Chondrocyte (in vitro differentiated cells): Measurements from ENCODE around the gene ZNF324. TPM values are rescaled to one million over a fixed set of nuclear protein-coding genes. Genes with fewer than 3 reads are reported as not detected.
"Not testable (repeated sequence)": the region's sequence is repeated elsewhere in the genome, so short reads cannot be mapped to it uniquely, and the experiment has no call there.

ENCODE experiments used
- DNase-seq: peaks from one replicate; pipeline ENCODE4 v3.0.0; 2021; ENCODE audit warnings: mixed read lengths, low spot score
- H3K27ac Mint-ChIP-seq: one replicate; pipeline ENCODE4 v1.8.0; 2021; ENCODE audit warnings: mild to moderate bottlenecking, moderate library complexity, mixed read lengths; ENCODE audit not compliant: unreplicated experiment
- H3K27me3 Mint-ChIP-seq: 2 replicates; pipeline ENCODE4 v1.8.0; 2021; ENCODE audit warnings: low read depth, mixed read lengths
- H3K36me3 Mint-ChIP-seq: 2 replicates; pipeline ENCODE4 v1.8.0; 2021; ENCODE audit warnings: low read depth, mixed read lengths
- H3K4me1 Mint-ChIP-seq: 2 replicates; pipeline ENCODE4 v1.8.0; 2021; ENCODE audit warnings: low read depth, mild to moderate bottlenecking, mixed read lengths
- H3K4me3 Mint-ChIP-seq: one replicate; pipeline ENCODE4 v1.8.0; 2021; ENCODE audit warnings: mild to moderate bottlenecking, moderate library complexity, mixed read lengths; ENCODE audit not compliant: unreplicated experiment
- H3K9me3 Mint-ChIP-seq: 2 replicates; pipeline ENCODE4 v1.8.0; 2021; ENCODE audit warnings: low read depth, mixed read lengths
- total RNA-seq: library from RNA; stranded (reverse); gene quantifications from 3 replicates; pipeline ENCODE4 v1.2.1, GENCODE V29; 2021
- TF ChIP-seq, protein P1 (sequence below): fragments of 200-600 bp; sonication (generic); IDR thresholded peaks from 2 replicates; pipeline ENCODE4 v1.5.0; 2021; ENCODE audit warnings: antibody characterized with exemption, mild to moderate bottlenecking, moderate library complexity

The ZNF324 gene
- total RNA-seq, 1 donor from 2014 or later, result 10.8 TPM

DNA sequence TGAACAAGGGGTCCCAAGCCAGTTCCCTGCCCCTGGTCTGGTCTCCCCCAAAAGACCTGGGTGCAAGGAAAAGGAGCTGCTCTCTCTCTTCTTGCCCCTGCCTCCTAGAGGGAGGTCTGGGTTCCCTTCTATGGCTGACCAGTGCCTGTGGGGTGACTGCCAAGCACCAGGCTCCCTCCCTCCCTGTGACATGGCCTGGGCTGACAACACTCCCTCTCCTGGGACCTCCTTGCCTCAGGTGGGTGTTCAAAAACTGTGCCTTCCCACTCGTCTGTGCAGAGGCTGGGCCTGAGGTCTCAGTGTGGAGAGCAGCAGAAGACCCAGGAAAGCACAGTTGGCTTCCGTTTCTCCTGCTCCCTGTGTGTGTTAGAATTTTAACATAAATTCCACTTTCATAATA lies 14.0 kb downstream of the ZNF324 start:
- Mint-ChIP-seq H3K27me3 (no peaks in the 10 kb centered on the region), H3K4me1 (peaks cover 15% of the 10 kb centered on the region), H3K36me3 (peaks cover 2% of the 10 kb centered on the region), H3K9me3 (no peaks in the 10 kb centered on the region), H3K4me3 (no peak overlapping the region), H3K27ac (no peak overlapping the region)
- TF ChIP-seq, protein P1, sequence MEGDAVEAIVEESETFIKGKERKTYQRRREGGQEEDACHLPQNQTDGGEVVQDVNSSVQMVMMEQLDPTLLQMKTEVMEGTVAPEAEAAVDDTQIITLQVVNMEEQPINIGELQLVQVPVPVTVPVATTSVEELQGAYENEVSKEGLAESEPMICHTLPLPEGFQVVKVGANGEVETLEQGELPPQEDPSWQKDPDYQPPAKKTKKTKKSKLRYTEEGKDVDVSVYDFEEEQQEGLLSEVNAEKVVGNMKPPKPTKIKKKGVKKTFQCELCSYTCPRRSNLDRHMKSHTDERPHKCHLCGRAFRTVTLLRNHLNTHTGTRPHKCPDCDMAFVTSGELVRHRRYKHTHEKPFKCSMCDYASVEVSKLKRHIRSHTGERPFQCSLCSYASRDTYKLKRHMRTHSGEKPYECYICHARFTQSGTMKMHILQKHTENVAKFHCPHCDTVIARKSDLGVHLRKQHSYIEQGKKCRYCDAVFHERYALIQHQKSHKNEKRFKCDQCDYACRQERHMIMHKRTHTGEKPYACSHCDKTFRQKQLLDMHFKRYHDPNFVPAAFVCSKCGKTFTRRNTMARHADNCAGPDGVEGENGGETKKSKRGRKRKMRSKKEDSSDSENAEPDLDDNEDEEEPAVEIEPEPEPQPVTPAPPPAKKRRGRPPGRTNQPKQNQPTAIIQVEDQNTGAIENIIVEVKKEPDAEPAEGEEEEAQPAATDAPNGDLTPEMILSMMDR, result no peak
- no peak for DNase-seq

DNA sequence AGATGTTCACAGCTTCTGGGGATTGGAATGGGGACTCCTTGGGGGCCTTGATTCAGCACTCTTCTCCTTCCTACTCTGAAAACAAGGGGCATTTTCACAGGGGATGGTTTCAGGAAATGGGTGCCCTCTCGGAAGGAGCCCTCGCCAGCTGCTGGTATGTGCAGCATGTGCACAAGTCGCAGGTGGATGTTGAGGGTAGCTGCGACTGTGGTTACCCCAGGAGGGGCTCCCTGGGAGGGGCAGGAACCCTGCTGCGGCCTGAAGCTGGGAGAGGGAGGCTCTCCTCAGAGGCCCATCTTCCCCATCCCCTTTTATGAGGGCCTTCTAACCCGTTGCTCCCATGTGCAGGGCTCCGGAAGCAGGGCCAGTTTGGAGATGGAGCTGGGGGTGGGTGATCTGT lies 15.5 kb downstream of the ZNF324 start:
- Mint-ChIP-seq H3K9me3 (no peaks in the 10 kb centered on the region), H3K4me3 (no peak overlapping the region)
- TF ChIP-seq, protein P1, result no peak

DNA sequence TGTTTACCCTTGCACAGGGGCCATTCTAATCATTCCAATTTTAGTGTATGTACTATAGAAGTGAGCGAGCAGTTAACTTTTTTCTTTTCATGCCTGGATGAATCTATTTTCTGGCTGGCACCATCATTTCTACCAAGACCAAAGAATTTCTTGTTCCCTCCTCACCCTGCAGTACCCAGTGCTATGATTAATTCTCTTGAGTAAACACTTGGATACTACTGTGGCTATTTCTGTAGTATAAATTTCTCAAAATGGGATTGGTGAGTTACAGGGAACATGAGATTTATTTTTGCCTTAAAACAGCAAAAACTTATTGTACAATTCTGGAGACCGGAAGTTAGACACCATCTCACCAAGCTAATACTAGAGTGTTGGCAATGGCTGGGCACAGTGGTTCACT lies 16.9 kb downstream of the ZNF324 start:
- DNase-seq, result no peak
- Mint-ChIP-seq H3K9me3 (no peaks in the 10 kb centered on the region), H3K27ac (peak overlapping the region; percentile 22), H3K4me1 (peaks cover 8% of the 10 kb centered on the region), H3K27me3 (no peaks in the 10 kb centered on the region), H3K4me3 (no peak overlapping the region), H3K36me3 (peaks cover 2% of the 10 kb centered on the region)
- TF ChIP-seq, protein P1, result no peak

More for the DNA sequence above, 15.5 kb downstream of the ZNF324 start:
- Mint-ChIP-seq H3K36me3 (peaks cover 2% of the 10 kb centered on the region), H3K4me1 (peaks cover 8% of the 10 kb centered on the region), H3K27ac (peak overlapping the region; percentile 58), H3K27me3 (no peaks in the 10 kb centered on the region)
- no peak for DNase-seq

DNA sequence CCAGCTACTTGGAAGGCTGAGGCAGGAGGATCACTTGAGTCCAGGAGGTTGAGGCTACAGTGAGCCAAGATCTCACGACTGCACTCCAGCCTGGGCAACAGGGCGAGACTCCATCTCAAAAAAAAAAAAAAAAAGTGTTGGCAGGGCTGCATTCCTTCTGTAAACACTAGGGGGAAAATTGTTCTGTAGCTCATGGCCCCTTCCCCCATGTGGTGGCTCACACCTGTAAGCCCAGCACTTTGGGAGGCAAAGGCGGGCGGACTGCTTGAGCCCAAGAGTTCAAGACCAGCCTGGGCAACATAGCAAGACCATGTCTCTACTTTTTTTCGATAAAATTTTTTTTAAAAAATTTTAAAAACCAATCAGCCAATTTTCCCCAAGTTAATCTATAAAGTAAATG lies 17.5 kb downstream of the ZNF324 start:
- not testable (repeated sequence) for DNase-seq, H3K4me1 Mint-ChIP-seq, H3K27ac Mint-ChIP-seq, H3K27me3 Mint-ChIP-seq, H3K36me3 Mint-ChIP-seq, H3K4me3 Mint-ChIP-seq, H3K9me3 Mint-ChIP-seq
- TF ChIP-seq, protein P1, result peak; percentile 27

DNA sequence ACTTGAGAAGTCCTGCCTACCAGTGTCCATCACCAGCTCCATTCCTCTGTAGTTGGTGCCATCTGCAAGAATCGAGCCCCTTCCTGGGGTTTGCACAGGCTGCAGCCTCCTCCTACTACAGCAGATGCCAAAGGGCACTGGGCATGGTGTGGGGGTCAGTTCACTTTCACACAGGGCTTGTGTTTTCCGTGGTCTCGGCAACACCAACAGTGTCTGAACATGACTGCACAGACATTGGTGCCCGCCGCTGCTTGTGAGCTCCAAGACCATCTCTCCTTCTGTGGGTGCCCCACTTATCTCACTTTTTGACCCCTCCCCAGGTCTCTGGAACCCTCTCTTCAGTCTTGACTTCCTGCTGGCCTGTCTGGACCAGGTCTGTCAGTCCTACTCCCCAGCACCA lies 24.5 kb downstream of the ZNF324 start:
- no peaks in the 10 kb centered on the region for H3K9me3 Mint-ChIP-seq
- H3K4me1 Mint-ChIP-seq, result no peaks in the 10 kb centered on the region
- no peak for DNase-seq
- H3K36me3 Mint-ChIP-seq, result no peaks in the 10 kb centered on the region
- H3K27me3 Mint-ChIP-seq, result no peaks in the 10 kb centered on the region
- TF ChIP-seq, protein P1, result no peak
- no peak overlapping the region for H3K27ac Mint-ChIP-seq
- no peak overlapping the region for H3K4me3 Mint-ChIP-seq
